Ramos (cell line): ENCODE results near the gene PARL.

Experiments used
- in situ Hi-C: fragments of 300-500 bp; cut with MboI; formaldehyde crosslinking; loops from one replicate; pipeline ENCODE4 v1.14.3; 2022; ENCODE audit warnings: low sequenced_read_pairs; ENCODE audit not compliant: unreplicated experiment

Gene PARL, protein sequence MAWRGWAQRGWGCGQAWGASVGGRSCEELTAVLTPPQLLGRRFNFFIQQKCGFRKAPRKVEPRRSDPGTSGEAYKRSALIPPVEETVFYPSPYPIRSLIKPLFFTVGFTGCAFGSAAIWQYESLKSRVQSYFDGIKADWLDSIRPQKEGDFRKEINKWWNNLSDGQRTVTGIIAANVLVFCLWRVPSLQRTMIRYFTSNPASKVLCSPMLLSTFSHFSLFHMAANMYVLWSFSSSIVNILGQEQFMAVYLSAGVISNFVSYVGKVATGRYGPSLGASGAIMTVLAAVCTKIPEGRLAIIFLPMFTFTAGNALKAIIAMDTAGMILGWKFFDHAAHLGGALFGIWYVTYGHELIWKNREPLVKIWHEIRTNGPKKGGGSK

GRCh38 chr3:183884427-183885296 lies at the start of gene PARL:
TSS of gene PARL (minus strand) at chr3:183884880. CDS start at chr3:183884846, 34 bp downstream.
- in situ Hi-C loops: loop anchor here (25.0 kb wide), 1 partner anchor 422 kb away; no protein-coding TSS in a partner anchor

DNA sequence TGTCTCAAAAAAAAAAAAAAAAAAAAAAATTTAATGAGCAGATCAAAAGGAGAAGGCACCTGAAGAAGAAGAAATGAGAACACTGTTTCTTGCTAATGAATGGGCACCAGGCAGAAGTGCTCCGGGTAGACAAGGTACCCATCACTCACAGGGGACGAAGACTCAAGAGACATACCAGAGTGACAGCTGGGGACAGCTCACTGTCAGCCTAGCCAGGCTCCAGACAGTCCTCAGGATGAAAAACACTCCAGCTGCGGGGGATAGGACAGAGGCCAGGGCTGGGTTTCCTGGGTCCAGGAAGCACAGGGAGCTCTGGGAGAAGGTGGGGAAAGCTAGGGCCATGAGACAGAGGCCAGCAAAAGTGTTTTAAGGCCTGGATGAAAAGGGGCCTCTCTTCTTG lies 48.5 kb upstream of the PARL start:
- in situ Hi-C loops: no loop called here

DNA sequence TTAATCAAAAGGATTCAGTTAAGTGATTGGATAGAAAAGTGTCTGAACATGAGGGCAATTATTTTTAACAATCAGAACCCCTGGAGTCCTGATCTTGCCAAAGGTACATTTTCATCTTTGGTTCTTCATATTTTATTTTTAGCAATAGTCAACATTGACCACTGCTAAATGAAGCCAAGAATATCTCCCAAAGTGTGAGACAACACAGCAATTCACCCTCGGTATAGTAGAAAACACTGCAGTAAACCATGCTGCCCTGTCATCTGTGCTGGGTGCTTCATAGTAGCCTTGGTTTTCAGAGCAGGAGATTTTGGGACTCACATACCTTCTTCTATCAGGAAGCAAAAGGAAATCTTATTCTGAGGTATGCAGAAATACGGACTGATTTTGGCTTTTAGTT lies 47.2 kb upstream of the PARL start:
- in situ Hi-C loops: no loop called here

GRCh38 chr3:183930086-183930485 lies 45.4 kb upstream of the PARL start:
- in situ Hi-C loops: no loop called here

DNA sequence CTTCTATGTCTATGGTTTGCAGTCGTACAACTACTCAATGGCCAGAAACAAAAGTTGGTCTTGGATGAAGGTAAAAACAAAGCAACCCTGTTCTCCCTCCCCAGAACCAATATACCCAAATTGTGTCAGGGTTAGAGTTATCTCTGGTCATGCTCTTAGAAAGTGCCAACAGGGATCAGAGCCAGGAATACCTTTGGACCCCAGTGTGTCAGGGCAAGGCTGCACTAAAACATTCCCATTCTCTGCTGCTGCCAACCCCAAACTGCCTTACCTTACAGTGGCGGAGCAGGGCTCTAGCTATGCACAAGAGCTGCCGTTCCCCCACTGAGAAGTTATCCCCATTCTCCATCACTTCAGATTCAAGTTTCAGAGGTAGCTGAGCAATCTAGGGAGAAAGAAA lies 42.4 kb upstream of the PARL start:
- in situ Hi-C loops: no loop called here

GRCh38 chr3:183924956-183925355 lies 40.3 kb upstream of the PARL start:
- in situ Hi-C loops: no loop called here

DNA sequence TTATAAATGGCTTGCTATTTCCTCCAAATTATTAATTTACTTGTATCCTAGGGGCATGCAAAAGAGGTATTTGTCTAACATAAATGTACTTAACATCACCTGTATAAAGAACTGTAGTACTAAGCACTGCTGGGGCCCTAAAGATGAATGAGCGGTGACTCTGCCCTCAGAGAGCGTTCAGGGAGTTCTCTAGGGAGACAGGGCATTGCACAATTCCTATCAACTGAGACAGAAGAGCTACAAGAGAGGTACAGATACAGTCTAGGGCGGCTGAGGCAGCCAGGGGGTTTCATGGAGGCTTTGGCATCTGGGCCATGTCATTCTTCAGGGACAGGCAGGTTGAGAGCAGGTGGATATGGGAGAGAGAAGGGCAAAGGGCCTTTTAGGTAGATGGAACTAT lies 39.9 kb upstream of the PARL start:
- in situ Hi-C loops: no loop called here

GRCh38 chr3:183922421-183922820 lies 37.7 kb upstream of the PARL start:
- in situ Hi-C loops: no loop called here

GRCh38 chr3:183921096-183921495 lies 36.4 kb upstream of the PARL start:
- in situ Hi-C loops: no loop called here

DNA sequence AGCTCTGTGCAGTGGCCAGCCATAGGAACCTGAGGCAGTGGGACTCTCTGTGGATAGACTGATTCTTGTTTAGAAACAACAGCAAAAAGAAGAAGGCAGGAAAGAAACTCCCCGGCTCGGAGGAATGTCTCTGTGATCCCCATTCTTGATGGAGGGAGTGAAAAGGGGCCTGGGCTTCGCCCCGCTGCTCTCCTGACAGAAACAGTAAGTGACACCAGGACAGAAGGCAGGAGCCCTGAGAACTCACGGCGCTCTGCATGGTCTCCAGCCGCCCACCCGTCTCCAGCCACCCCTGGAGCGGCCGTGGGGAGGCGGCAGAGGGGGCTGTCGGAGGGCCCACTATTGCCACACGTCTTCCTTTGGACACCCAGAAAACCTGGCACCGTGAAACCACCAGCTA lies 35.7 kb upstream of the PARL start:
- in situ Hi-C loops: no loop called here

- in situ Hi-C loops: no loop called here
Measured at GRCh38 chr3:183918178-183918577, 33.5 kb upstream of the PARL start.

DNA sequence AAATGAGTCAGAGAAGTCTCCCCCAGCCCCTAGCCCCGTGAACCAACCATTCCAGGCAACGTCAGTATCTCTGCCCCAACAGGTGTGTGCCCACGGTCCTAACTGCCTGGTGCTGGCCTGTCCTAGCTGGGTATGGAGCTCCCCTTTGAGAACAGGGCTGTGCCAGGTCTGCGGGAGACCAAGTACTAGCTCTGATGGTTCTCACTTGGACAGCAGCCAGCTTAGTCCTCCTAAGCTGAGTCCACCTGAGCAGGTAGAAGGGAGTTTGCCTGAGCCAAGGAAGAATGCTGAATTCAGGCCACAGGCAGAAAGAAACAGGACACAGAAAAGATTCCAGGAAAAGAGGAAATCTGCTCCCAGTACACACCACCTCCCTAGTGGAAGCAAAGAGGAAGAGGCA lies 33.1 kb upstream of the PARL start:
- in situ Hi-C loops: no loop called here

GRCh38 chr3:183914856-183915255 lies 30.2 kb upstream of the PARL start:
- in situ Hi-C loops: no loop called here

DNA sequence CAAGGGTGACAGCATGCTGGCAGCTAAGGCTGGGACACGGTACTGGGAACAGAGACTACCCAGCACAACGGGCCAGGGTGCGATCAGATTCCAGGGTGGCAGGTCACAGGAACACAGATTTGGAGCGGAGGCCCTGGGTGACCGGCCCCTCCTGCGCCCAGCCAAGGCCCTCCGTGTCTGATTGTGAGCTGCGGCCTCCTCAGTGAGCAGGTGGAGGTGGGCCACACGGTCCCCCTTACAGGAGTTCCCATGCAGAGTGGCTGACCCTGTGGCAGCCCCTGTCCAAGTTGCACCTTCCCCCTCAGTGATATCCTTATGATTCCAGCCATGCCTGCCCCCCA lies 28.9 kb upstream of the PARL start:
- in situ Hi-C loops: no loop called here

- in situ Hi-C loops: no loop called here
Measured at GRCh38 chr3:183912895-183913579, 28.4 kb upstream of the PARL start.

DNA sequence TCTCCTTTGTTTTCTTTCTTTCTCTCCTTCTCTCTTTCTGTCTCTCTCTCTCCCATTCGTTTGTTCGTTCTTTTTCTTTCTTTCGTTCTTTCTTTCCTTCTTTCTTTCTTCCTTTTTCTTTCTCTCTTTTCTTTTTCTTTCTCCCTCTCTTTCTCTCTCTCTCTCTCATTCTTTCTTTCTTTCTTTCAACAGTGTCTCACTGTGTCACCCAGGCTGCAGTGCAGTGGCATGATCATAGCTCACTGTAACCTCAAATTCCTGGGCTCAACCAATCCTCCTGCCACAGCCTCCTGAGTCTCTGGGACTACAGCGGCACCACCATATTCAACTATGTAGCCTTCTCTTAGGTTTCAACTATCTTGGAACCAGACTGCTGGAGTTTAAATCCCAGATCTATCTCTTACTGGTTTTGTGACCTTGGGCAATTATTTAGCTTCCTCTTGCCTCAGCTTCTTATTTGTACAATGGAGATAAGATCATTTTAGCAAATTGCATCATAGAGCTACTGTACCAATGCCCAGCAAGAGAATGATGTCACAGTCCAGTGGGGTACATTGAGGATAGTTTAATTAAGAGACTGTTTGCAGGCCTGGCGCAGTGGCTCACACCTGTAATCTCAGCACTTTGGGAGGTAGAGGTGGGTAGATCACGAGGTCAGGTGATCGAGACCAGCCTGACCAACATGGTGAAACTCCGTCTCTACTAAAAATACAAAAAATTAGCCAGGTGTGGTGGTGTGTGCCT lies 27.3 kb upstream of the PARL start:
- in situ Hi-C loops: no loop called here

DNA sequence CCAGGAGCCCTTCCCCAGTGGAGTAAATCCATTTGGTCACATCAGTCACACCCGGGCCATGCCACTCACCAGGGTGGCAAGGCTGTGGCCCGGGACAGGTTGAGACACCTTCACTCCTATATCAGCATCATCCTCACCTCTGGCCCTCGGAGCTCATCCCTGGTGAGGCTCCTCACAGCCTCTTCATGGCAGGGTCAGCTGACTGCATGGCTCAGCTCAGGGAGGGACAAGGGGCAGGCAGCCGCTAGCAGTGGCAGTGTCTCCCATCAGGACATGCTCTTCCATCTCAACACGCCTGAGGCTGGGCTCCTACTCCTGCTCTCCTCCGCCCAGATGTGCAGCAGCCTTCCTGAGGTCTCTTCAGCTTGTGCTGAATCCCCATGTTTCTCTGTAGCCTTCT lies 26.4 kb upstream of the PARL start:
- in situ Hi-C loops: no loop called here

- in situ Hi-C loops: loop anchor here (5.0 kb wide), 2 partner anchors 108 to 373 kb away; partner anchors contain the start of gene ABCC5
Measured at GRCh38 chr3:183909030-183909600, 24.4 kb upstream of the PARL start.

GRCh38 chr3:183907911-183908331 lies 23.2 kb upstream of the PARL start:
- in situ Hi-C loops: loop anchor here (5.0 kb wide), 2 partner anchors 109 to 374 kb away; partner anchors contain the start of gene ABCC5

DNA sequence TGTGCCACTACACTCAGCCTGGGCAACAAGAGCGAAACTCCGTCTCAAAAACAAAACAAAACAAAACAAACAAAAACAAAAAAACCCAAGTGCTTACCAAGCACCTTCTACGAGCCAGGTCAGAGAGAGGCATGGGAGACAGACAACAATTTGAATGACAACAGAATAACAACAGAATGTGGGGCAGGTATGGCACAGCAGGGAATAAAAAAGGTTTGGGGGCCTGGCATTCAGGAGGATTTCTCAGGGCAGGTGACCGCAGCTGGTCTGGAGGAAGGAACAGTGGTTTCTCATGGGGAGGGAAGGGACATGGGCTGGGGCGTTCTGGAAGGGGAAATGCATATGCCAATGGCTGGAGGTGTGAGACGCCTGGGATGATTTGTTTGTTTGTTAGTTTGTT lies 22.5 kb upstream of the PARL start:
- in situ Hi-C loops: loop anchor here (5.0 kb wide), 2 partner anchors 110 to 375 kb away; partner anchors contain the start of gene ABCC5
